Suprapubic skin (tissue), 4 donors: ENCODE data around the gene CD1B. TPM values are rescaled to one million over a fixed set of nuclear protein-coding genes. Genes with fewer than 3 reads are reported as not detected.
"Not testable (repeated sequence)": the region's sequence is repeated elsewhere in the genome, so short reads cannot be mapped to it uniquely, and the experiment has no call there.

Source experiments
- DNase-seq, 2 donors: peaks; one replicate each; pipeline ENCODE4 v3.0.0-alpha.2; 2019; ENCODE audit warnings: low spot score in 2 of 2
- H3K27ac ChIP-seq: fragments of 200-600 bp; sonication (generic); one replicate; pipeline ENCODE4 v1.5.1; 2019
- H3K27me3 ChIP-seq: fragments of 200-600 bp; sonication (generic); one replicate; pipeline ENCODE4 v1.5.1; 2019
- H3K36me3 ChIP-seq: fragments of 200-600 bp; sonication (generic); one replicate; pipeline ENCODE4 v1.5.1; 2019
- H3K4me1 ChIP-seq: fragments of 200-600 bp; sonication (generic); one replicate; pipeline ENCODE4 v1.5.1; 2019
- H3K4me3 ChIP-seq: fragments of 200-600 bp; sonication (generic); one replicate; pipeline ENCODE4 v1.5.1; 2019; ENCODE audit warnings: mild to moderate bottlenecking
- H3K9me3 ChIP-seq: fragments of 200-600 bp; sonication (generic); one replicate; pipeline ENCODE4 v1.5.1; 2019
- CTCF ChIP-seq, 2 donors: fragments of 200-600 bp in 1 of 2; fragments of 450-650 bp in 1 of 2; sonication (generic) in 1 of 2; IDR thresholded peaks; one replicate each; pipeline ENCODE4 v1.5.1; 2016 to 2019; ENCODE audit warnings: antibody characterized with exemption in 2 of 2, mild to moderate bottlenecking in 1 of 2, moderate library complexity in 1 of 2
- EP300 ChIP-seq: sonication (generic); formaldehyde crosslinking; IDR thresholded peaks from one replicate; pipeline ENCODE4 v1.6.1; 2017; ENCODE audit warnings: antibody characterized with exemption
- POLR2A ChIP-seq, 2 donors: fragments of 450-650 bp; IDR thresholded peaks; one replicate each; pipeline ENCODE4 v1.6.1; 2017; ENCODE audit warnings: antibody characterized with exemption in 2 of 2, mild to moderate bottlenecking in 2 of 2, moderate library complexity in 2 of 2
- POLR2AphosphoS5 ChIP-seq, 3 donors: sonication (generic); formaldehyde crosslinking; IDR thresholded peaks; one replicate each; pipeline ENCODE4 v1.6.1; 2017; ENCODE audit warnings: antibody characterized with exemption in 3 of 3
- WGBS: methylation state at CpG from one replicate; pipeline ENCODE4 v1.1.5; 2018; 5-methylcytosine and 5-hydroxymethylcytosine counted together
- total RNA-seq, 4 donors: library from RNA; depleted of rRNA; stranded (reverse); fragments of >200 nt; gene quantifications; one replicate each; pipeline ENCODE4 v1.1.0, GENCODE V29; 2016

CD1B gene
- not detected for total RNA-seq

DNA sequence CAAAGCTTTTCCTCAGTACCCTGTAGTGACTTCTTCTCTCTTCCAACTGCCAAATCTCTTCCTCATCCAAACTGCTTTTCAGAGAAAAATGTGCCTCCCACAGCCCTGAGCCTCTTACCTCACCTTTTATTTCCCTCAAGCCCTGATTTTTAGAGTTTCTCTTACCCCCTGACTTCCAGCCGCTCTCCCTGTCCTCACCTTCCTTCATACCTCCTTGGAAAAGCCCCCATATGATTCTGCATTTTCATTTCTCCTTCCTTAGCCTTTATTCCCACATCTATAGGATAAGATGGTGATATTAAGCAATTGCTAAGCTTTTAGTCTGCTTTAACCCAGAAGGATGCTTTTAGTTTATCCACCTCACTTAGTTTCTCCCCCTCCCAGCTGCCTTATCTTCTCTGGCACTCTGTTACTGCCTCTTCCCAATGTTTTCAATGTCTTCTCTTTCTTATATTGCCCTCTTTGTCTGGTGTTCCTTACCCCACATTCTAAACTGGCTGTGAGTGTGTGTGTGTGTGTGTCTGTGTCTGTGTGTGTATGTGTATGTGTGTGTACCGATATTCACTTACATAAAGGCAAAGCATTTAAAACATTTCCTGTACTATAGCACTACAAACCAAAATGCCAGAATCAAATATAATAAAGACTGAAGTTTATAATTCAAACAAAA is at the start of gene CD1B:
CD1B (minus strand) TSS at position 51 of the 670 bp plus-strand sequence. CDS start 108 bp downstream, outside the sequence.
- H3K9me3 ChIP-seq = no peaks in the 10 kb centered on the region
- TF ChIP-seq EP300 (no peak), POLR2A (IDR thresholded peaks at IDR 0.05) (no peak), POLR2AphosphoS5 (IDR thresholded peaks at IDR 0.05) (no peak), CTCF (IDR thresholded peaks at IDR 0.05) (no peak)
- H3K4me1 ChIP-seq = no peaks in the 10 kb centered on the region
- DNase-seq = no peak
- no peak within 1 kb of the TSS for H3K4me3 ChIP-seq
- no peaks in the 10 kb centered on the region for H3K27me3 ChIP-seq
- no peak within 1 kb of the TSS for H3K27ac ChIP-seq
- no peaks in the 10 kb centered on the region for H3K36me3 ChIP-seq
- 83% methylated on average over 2 of the region's 2 CpGs for WGBS

GRCh38 chr1:158374860-158375259 is 43.5 kb upstream of the CD1B start:
- no peaks in the 10 kb centered on the region for H3K4me1 ChIP-seq
- WGBS = 91% methylated on average over 1 of the region's 1 CpG
- peaks cover 9% of the 10 kb centered on the region for H3K9me3 ChIP-seq
- H3K36me3 ChIP-seq = no peaks in the 10 kb centered on the region
- H3K4me3 ChIP-seq = no peak overlapping the region
- no peaks in the 10 kb centered on the region for H3K27me3 ChIP-seq
- TF ChIP-seq POLR2AphosphoS5 (IDR thresholded peaks at IDR 0.05) (no peak), CTCF (IDR thresholded peaks at IDR 0.05) (no peak)
- H3K27ac ChIP-seq = no peak overlapping the region
- no peak for DNase-seq

DNA sequence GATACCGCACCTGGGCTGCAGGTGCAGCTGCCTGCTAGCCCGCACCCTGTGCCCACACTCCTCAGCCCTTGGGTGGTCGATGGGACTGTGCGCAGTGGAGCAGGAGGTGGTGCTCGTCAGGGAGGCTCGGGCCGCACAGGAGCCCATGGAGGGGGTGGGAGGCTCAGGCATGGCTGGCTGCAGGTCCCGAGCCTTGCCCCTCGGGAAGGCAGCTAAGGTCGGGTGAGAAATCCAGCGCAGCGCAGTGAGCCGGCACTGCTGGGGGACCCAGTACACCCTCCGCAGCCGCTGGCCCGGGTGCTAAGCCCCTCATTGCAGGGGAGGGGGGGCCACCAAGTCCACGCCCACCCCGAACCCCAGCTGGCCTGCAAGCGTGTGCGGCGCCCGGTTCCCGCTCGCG is 42.8 kb upstream of the CD1B start:
- WGBS = 100% methylated on average over 6 of the region's 25 CpGs
- not testable (repeated sequence) for H3K27me3 ChIP-seq, H3K36me3 ChIP-seq, H3K9me3 ChIP-seq, H3K4me1 ChIP-seq, DNase-seq, H3K27ac ChIP-seq, H3K4me3 ChIP-seq

- no peaks in the 10 kb centered on the region for H3K36me3 ChIP-seq
- no peaks in the 10 kb centered on the region for H3K27me3 ChIP-seq
Measured at GRCh38 chr1:158371188-158371953, 40.0 kb upstream of the CD1B start.

GRCh38 chr1:158366783-158367182 is 35.5 kb upstream of the CD1B start:
- no peak overlapping the region for H3K27ac ChIP-seq
- no peak overlapping the region for H3K4me3 ChIP-seq
- no peaks in the 10 kb centered on the region for H3K9me3 ChIP-seq
- TF ChIP-seq POLR2A (IDR thresholded peaks at IDR 0.05) (no peak), EP300 (no peak), POLR2AphosphoS5 (IDR thresholded peaks at IDR 0.05) (no peak), CTCF (IDR thresholded peaks at IDR 0.05) (no peak)
- no peaks in the 10 kb centered on the region for H3K4me1 ChIP-seq
- no peaks in the 10 kb centered on the region for H3K27me3 ChIP-seq
- no peaks in the 10 kb centered on the region for H3K36me3 ChIP-seq
- no peak for DNase-seq

More at GRCh38 chr1:158371188-158371953, 40.0 kb upstream of the CD1B start:
- no peaks in the 10 kb centered on the region for H3K4me1 ChIP-seq
- no peak overlapping the region for H3K4me3 ChIP-seq
- peaks cover 9% of the 10 kb centered on the region for H3K9me3 ChIP-seq
- no peak for DNase-seq
- H3K27ac ChIP-seq = no peak overlapping the region
- WGBS = 81% methylated on average over 6 of the region's 6 CpGs
- TF ChIP-seq POLR2A (IDR thresholded peaks at IDR 0.05) (no peak), POLR2AphosphoS5 (IDR thresholded peaks at IDR 0.05) (no peak), EP300 (no peak), CTCF (IDR thresholded peaks at IDR 0.05) (no peak)
